Fibroblast of peridontal ligament (primary cell): ENCODE measurements around the gene RBM10.

ENCODE experiments used
- DNase-seq: peaks from one replicate; pipeline ENCODE4 v3.0.0-alpha.2; 2010; ENCODE audit errors: extremely low read depth

The RBM10 gene

GRCh38 chrX:47196098-47196497, 51.1 kb downstream of the RBM10 start:
- DNase-seq = no peak

GRCh38 chrX:47197526-47197925, 52.5 kb downstream of the RBM10 start:
- no peak for DNase-seq

GRCh38 chrX:47198026-47198686, 53.1 kb downstream of the RBM10 start:
- DNase-seq = no peak

- DNase-seq = no peak
These were observed 53.7 kb downstream of the RBM10 start for GRCh38 chrX:47198687-47199080.

- no peak for DNase-seq
These were observed 54.3 kb downstream of the RBM10 start for GRCh38 chrX:47199286-47199685.

GRCh38 chrX:47200385-47201150, 55.5 kb downstream of the RBM10 start:
- peak; percentile 88 for DNase-seq

- DNase-seq = no peak
These were observed 56.4 kb downstream of the RBM10 start for GRCh38 chrX:47201345-47201944.

- DNase-seq = no peak
These were observed 57.3 kb downstream of the RBM10 start for GRCh38 chrX:47202316-47202715.

- DNase-seq = no peak
These were observed 57.9 kb downstream of the RBM10 start for GRCh38 chrX:47202877-47203276.

GRCh38 chrX:47204970-47205369, 59.9 kb downstream of the RBM10 start:
- DNase-seq = no peak

GRCh38 chrX:47206316-47206715, 61.3 kb downstream of the RBM10 start:
- no peak for DNase-seq

GRCh38 chrX:47208108-47208507, 63.1 kb downstream of the RBM10 start:
- DNase-seq = no peak

GRCh38 chrX:47209508-47210238, 64.7 kb downstream of the RBM10 start:
- no peak for DNase-seq

GRCh38 chrX:47210661-47211425, 65.8 kb downstream of the RBM10 start:
- no peak for DNase-seq

- DNase-seq = no peak
These were observed 67.6 kb downstream of the RBM10 start for GRCh38 chrX:47212381-47213293.

- no peak for DNase-seq
These were observed 69.5 kb downstream of the RBM10 start for GRCh38 chrX:47214435-47215077.

GRCh38 chrX:47215291-47215900, 70.4 kb downstream of the RBM10 start:
- DNase-seq = no peak

- DNase-seq = no peak
These were observed 71.4 kb downstream of the RBM10 start for GRCh38 chrX:47216393-47216925.

GRCh38 chrX:47217121-47217851, 72.3 kb downstream of the RBM10 start:
- peak; percentile 47 for DNase-seq
